Neuronal stem cell (in vitro differentiated cells): Measurements from ENCODE around the gene EIF2B5. TPM values are rescaled to one million over a fixed set of nuclear protein-coding genes. Genes with fewer than 3 reads are reported as not detected.

ENCODE experiments used
- DNase-seq: peaks from one replicate; pipeline ENCODE4 v3.0.0-alpha.2; 2013; ENCODE audit warnings: low spot score
- H2AFZ ChIP-seq: one replicate; pipeline ENCODE4 v1.6.1; 2013; ENCODE audit warnings: mild to moderate bottlenecking, low read length, inconsistent platforms
- H2AK5ac ChIP-seq: 2 replicates; pipeline ENCODE4 v1.6.1; 2013; ENCODE audit warnings: low read depth, mild to moderate bottlenecking, inconsistent platforms, low read length, moderate library complexity, mixed read lengths
- H2BK120ac ChIP-seq: 2 replicates; pipeline ENCODE4 v1.6.1; 2013; ENCODE audit warnings: low read depth, mild to moderate bottlenecking, inconsistent platforms, low read length, moderate library complexity, mixed read lengths
- H2BK12ac ChIP-seq: one replicate; pipeline ENCODE4 v1.6.1; 2013; ENCODE audit warnings: low read length, inconsistent platforms
- H2BK15ac ChIP-seq: 2 replicates; pipeline ENCODE4 v1.6.1; 2013; ENCODE audit warnings: mild to moderate bottlenecking, low read length, inconsistent platforms, mixed read lengths
- H2BK5ac ChIP-seq: one replicate; pipeline ENCODE4 v1.6.1; 2013; ENCODE audit warnings: inconsistent platforms, mild to moderate bottlenecking, low read length, moderate library complexity
- H3K14ac ChIP-seq: one replicate; pipeline ENCODE4 v1.6.1; 2013; ENCODE audit warnings: low read length, inconsistent platforms
- H3K18ac ChIP-seq: 2 replicates; pipeline ENCODE4 v1.6.1; 2013; ENCODE audit warnings: low read length, inconsistent platforms
- H3K23ac ChIP-seq: 2 replicates; pipeline ENCODE4 v1.6.1; 2013; ENCODE audit warnings: low read depth, mild to moderate bottlenecking, mixed read lengths, low read length, inconsistent platforms; ENCODE audit not compliant: poor library complexity
- H3K27ac ChIP-seq: replicated peaks from 3 replicates; pipeline ENCODE4 v1.5.1; 2013; ENCODE audit warnings: low read length, inconsistent platforms
- H3K27me3 ChIP-seq, 3 experiments: 2 replicates each; pipeline ENCODE4 v1.6.1; 2013; ENCODE audit warnings: low read length in 3 of 3, mild to moderate bottlenecking in 2 of 3, inconsistent platforms in 1 of 3, low read depth in 1 of 3, mixed read lengths in 1 of 3, moderate library complexity in 1 of 3; ENCODE audit not compliant: control insufficient read depth in 3 of 3, insufficient read depth in 3 of 3
- H3K36me3 ChIP-seq, 2 donors: replicated peaks in 1 of 2; 2 replicates each; pipeline ENCODE4 v1.6.1; 2013; ENCODE audit warnings: low read length in 2 of 2; ENCODE audit not compliant: control insufficient read depth in 2 of 2, insufficient read depth in 2 of 2
- H3K4ac ChIP-seq: 2 replicates; pipeline ENCODE4 v1.6.1; 2013; ENCODE audit warnings: inconsistent platforms, mild to moderate bottlenecking, low read length, moderate library complexity
- H3K4me1 ChIP-seq, 2 donors: 1 replicate in 1 of 2; 2 replicates in 1 of 2; pipeline ENCODE4 v1.6.1; 2013; ENCODE audit warnings: low read length in 2 of 2, low read depth in 1 of 2; ENCODE audit not compliant: control insufficient read depth in 2 of 2, insufficient read depth in 1 of 2
- H3K4me2 ChIP-seq: one replicate; pipeline ENCODE4 v1.6.1; 2013; ENCODE audit warnings: mild to moderate bottlenecking, low read length, inconsistent platforms; ENCODE audit not compliant: insufficient read depth, poor library complexity, severe bottlenecking
- H3K4me3 ChIP-seq, 2 donors: 2 replicates each; pipeline ENCODE4 v1.5.1; 2013; ENCODE audit warnings: low read length in 2 of 2, mild to moderate bottlenecking in 2 of 2, inconsistent platforms in 1 of 2, moderate library complexity in 1 of 2
- H3K79me1 ChIP-seq: one replicate; pipeline ENCODE4 v1.6.1; 2013; ENCODE audit warnings: low read depth, mild to moderate bottlenecking, inconsistent platforms, low read length, moderate library complexity
- H3K9ac ChIP-seq: one replicate; pipeline ENCODE4 v1.6.1; 2013; ENCODE audit warnings: mild to moderate bottlenecking, low read depth, low read length, inconsistent platforms; ENCODE audit not compliant: poor library complexity
- H3K9me3 ChIP-seq, 2 donors: replicated peaks in 1 of 2; 2 replicates each; pipeline versions ENCODE3 to v1.6.1; 2013; ENCODE audit warnings: low read length in 2 of 2, mild to moderate bottlenecking in 2 of 2, inconsistent platforms in 1 of 2, low read depth in 1 of 2, mixed read lengths in 1 of 2, moderate library complexity in 1 of 2; ENCODE audit not compliant: control insufficient read depth in 2 of 2, insufficient read depth in 1 of 2
- H4K8ac ChIP-seq: one replicate; pipeline ENCODE4 v1.6.1; 2013; ENCODE audit warnings: low read depth, mild to moderate bottlenecking, inconsistent platforms, low read length, moderate library complexity
- H4K91ac ChIP-seq: one replicate; pipeline ENCODE4 v1.6.1; 2013; ENCODE audit warnings: low read length, low read depth, mild to moderate bottlenecking, inconsistent platforms; ENCODE audit not compliant: poor library complexity
- WGBS, 2 donors: extraction: QIAGEN DNeasy Blood & Tissue Kit; methylation state at CpG; one replicate each; pipeline ENCODE4 v1.1.7; 2013; ENCODE audit warnings: missing lambda C conversion rate in 2 of 2, mixed read lengths in 1 of 2; ENCODE audit not compliant: insufficient read length in 2 of 2, insufficient replicate concordance in 1 of 2; ENCODE audit errors: extremely low coverage in 2 of 2; 5-methylcytosine and 5-hydroxymethylcytosine counted together
- small RNA-seq: library from polyadenylated mRNA; stranded (forward); fragments of <200 nt; extraction: miRNeasy Mini kit (QIAGEN cat#:217004); gene quantifications from one replicate; pipeline ENCODE3, GENCODE V24; 2013; ENCODE audit not compliant: insufficient read depth

EIF2B5 gene

GRCh38 chr3:184193991-184194539, 58.9 kb downstream of the EIF2B5 start:
- WGBS, 2 donors = no CpG with 5 or more reads among the region's 9 CpGs

More at GRCh38 chr3:184193991-184194539, 58.9 kb downstream of the EIF2B5 start:
- no peak overlapping the region for H4K91ac ChIP-seq
- no peak overlapping the region for H2AFZ ChIP-seq
- H2BK5ac ChIP-seq = no peak overlapping the region
- no peaks in the 10 kb centered on the region for H3K4me1 ChIP-seq
- H3K9ac ChIP-seq = no peak overlapping the region
- H3K27me3 ChIP-seq = no peaks in the 10 kb centered on the region
- H3K4me2 ChIP-seq = no peak overlapping the region
- H3K14ac ChIP-seq = no peak overlapping the region
- H2BK120ac ChIP-seq = no peak overlapping the region
- peak overlapping the region; percentile 82 for H4K8ac ChIP-seq
- H2BK15ac ChIP-seq = no peak overlapping the region
- no peak overlapping the region for H3K23ac ChIP-seq
- no peak overlapping the region for H3K27ac ChIP-seq
- H3K36me3 ChIP-seq = peaks cover 36 to 62% of the 10 kb centered on the region in 2 donors
- H3K18ac ChIP-seq = no peak overlapping the region
- no peak overlapping the region for H2BK12ac ChIP-seq
- DNase-seq = no peak
- no peak overlapping the region for H3K4ac ChIP-seq
- no peak overlapping the region for H2AK5ac ChIP-seq
- H3K79me1 ChIP-seq = peaks cover 6% of the 10 kb centered on the region
- H3K9me3 ChIP-seq = no peaks in the 10 kb centered on the region
- H3K4me3 ChIP-seq = no peak overlapping the region

Small RNAs within 50 kb of the gene (small RNA-seq; reads per million reads assigned to genes)
- gene RF00019 = not detected
